Pancreas (tissue), 10 donors: ENCODE results near the gene REP15. TPM values are rescaled to one million over a fixed set of nuclear protein-coding genes. Genes with fewer than 3 reads are reported as not detected.

ENCODE experiments used
- ATAC-seq, 4 donors: fragments of 200-7000 bp; cut with Tn5 transposase; one replicate each; pipeline versions ENCODE4 v1.8.0 to v1.9.1; 2020; ENCODE audit warnings: mild to moderate bottlenecking in 4 of 4, moderate library complexity in 4 of 4
- DNase-seq, 6 donors: peaks; one replicate each; pipeline ENCODE4 v3.0.0-alpha.2; 2020
- FAIRE-seq: peaks from 2 replicates; lab custom pipeline; 2012; peaks lifted over from hg19 to GRCh38; lab: Jason Lieb, UNC
- H3K27ac ChIP-seq, 4 donors: fragments of 200-600 bp; sonication (generic); 1 replicate in 3 of 4; 2 replicates in 1 of 4; pipeline versions ENCODE4 v1.5.0 to v1.8.0; 2020
- H3K27me3 ChIP-seq, 4 donors: fragments of 200-600 bp; one replicate each; pipeline ENCODE4 v1.8.0; 2021
- H3K36me3 ChIP-seq, 3 donors: fragments of 200-600 bp; sonication (generic) in 1 of 3; one replicate each; pipeline versions ENCODE4 v1.5.0 to v1.8.0; 2020 to 2021
- H3K4me1 ChIP-seq, 3 donors: fragments of 200-600 bp; one replicate each; pipeline ENCODE4 v1.8.0; 2021
- H3K4me3 ChIP-seq, 4 donors: fragments of 200-600 bp; sonication (generic) in 2 of 4; one replicate each; pipeline versions ENCODE4 v1.5.0 to v1.8.0; 2020 to 2021
- H3K9me3 ChIP-seq, 4 donors: fragments of 200-600 bp; one replicate each; pipeline ENCODE4 v1.8.0; 2021
- WGBS, 2 donors: extraction: QIAGEN DNeasy Blood & Tissue Kit; methylation state at CpG; one replicate each; pipeline ENCODE4 v1.1.7; 2013; 5-methylcytosine and 5-hydroxymethylcytosine counted together
- intact Hi-C, 3 donors: fragments of 100-400 bp; cut with DNase I; formaldehyde crosslinking; loops; one replicate each; pipeline versions ENCODE4 v1.11.1 to v1.14.2; 2022
- polyA plus RNA-seq, 2 donors: library from polyadenylated mRNA; stranded (reverse); fragments of 200-250 nt; gene quantifications; one replicate each; pipeline ENCODE4 v1.2.3, GENCODE V29; 2013
- total RNA-seq, 6 donors: library from RNA; stranded (reverse); fragmentation: NEBNext Ultra II Directional in 4 of 6; extraction: Animal tissue kit (Norgen Biotek cat#: 25700) in 4 of 6; gene quantifications; one replicate each; pipeline versions ENCODE4 v1.2.1 to v1.2.4, GENCODE V29; 2021 to 2023
- TF ChIP-seq, protein P1 (sequence below), 4 donors: fragments of 200-600 bp; sonication (generic) in 3 of 4; IDR thresholded peaks; one replicate each; pipeline versions ENCODE4 v1.5.0 to v1.8.0; 2021; ENCODE audit warnings: antibody characterized with exemption in 4 of 4
- donor health status: healthy with polysubstance abuse.
- donor health status: DM: no; HTN: no; CAD: no; lungs with moderate emphysema.
- donor health status: DM: no; HTN: no; CAD: no.
- donor health status: control.
- donor health status: control.
- donor health status: Bipolar disorder and iron deficiency.
- donor health status: DM: yes; HTN: yes; CAD: no.
- donor health status: DM: no; HTN: no; CAD: no.
- donor health status: DM: no; HTN: no; CAD: no.
- donor health status: DM: yes; HTN: yes; CAD: no.

REP15 gene
- total and polyA plus RNA-seq, 8 donors, result 0.39 to 1.5 (median 0.80) TPM; not detected in 1

DNA sequence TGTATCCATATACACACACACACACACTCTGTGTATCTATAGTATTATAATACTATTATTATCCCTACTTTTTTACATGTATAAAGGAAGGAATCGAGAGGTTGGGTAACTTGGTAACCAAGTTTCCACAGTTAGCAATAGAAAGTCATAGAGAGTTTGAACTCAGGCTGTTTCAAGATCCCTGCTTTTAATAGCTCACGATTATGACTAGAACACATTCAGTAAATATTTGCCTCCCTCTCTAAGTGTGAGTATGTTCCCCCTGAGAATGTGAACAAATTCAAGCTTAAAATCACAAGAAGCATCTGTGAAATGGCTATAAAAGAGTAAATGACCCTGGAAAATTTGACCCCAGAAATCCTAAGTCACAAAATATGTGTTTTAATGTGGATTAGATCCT, 11.0 kb upstream of the REP15 start:
- ATAC-seq (no peak), DNase-seq (no peak), FAIRE-seq (no peak)
- Histone ChIP-seq H3K9me3 (no peaks in the 10 kb centered on the region), H3K36me3 (peaks cover 0 to 35% (median 4%) of the 10 kb centered on the region in 3 donors), H3K4me1 (no peaks in the 10 kb centered on the region), H3K4me3 (no peak overlapping the region), H3K27me3 (no peaks in the 10 kb centered on the region), H3K27ac (no peak overlapping the region)
- intact Hi-C loops, result no loop called here
- TF ChIP-seq, protein P1, sequence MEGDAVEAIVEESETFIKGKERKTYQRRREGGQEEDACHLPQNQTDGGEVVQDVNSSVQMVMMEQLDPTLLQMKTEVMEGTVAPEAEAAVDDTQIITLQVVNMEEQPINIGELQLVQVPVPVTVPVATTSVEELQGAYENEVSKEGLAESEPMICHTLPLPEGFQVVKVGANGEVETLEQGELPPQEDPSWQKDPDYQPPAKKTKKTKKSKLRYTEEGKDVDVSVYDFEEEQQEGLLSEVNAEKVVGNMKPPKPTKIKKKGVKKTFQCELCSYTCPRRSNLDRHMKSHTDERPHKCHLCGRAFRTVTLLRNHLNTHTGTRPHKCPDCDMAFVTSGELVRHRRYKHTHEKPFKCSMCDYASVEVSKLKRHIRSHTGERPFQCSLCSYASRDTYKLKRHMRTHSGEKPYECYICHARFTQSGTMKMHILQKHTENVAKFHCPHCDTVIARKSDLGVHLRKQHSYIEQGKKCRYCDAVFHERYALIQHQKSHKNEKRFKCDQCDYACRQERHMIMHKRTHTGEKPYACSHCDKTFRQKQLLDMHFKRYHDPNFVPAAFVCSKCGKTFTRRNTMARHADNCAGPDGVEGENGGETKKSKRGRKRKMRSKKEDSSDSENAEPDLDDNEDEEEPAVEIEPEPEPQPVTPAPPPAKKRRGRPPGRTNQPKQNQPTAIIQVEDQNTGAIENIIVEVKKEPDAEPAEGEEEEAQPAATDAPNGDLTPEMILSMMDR (IDR thresholded peaks at IDR 0.05), result no peak
- 68 to 72% methylated on average over 2 of the region's 2 CpGs for WGBS, 2 donors

DNA sequence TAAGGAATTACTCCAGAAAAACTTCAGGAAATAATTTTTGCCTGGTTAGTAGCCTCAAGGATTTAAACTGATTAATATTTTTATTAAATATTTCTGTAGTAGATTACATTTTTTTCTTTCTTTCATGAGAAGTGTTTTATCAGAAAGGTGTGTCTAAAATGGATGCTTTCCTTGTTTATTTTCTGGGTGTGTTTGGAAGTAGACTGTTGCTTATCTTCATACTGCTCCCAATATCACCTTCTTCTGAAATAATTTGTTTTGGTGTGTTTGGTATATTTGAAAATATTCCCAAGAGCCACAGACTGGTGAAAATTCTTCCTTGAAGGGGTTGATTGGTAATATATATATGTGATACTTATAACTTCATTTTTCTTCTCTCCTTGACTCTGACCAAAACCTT, 10.1 kb upstream of the REP15 start:
- no peak for FAIRE-seq

DNA sequence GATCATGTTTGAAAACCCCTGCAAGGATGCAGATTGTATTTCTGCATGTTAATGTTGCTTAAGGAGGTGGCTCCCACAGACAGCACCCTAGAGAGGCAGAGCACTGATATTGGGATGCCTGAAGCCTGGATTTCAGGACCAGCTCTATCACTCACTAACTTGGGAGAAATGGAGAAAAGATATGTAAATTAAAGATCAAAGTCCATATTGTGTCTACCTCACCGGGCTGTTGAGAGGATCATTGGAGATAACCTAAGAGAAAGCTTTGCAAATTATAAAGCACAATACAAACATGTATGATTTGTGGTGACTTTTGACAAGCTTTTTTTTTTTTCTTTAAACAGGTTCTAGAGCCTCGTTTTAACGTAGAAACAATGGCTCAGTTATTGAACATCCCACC, 7.6 kb upstream of the REP15 start:
- TF ChIP-seq, protein P1 (IDR thresholded peaks at IDR 0.05), result no peak
- Histone ChIP-seq H3K4me1 (no peaks in the 10 kb centered on the region), H3K27ac (no peak overlapping the region), H3K27me3 (no peaks in the 10 kb centered on the region), H3K9me3 (no peaks in the 10 kb centered on the region), H3K36me3 (peaks cover 0 to 49% (median 11%) of the 10 kb centered on the region in 3 donors), H3K4me3 (no peak overlapping the region)
- no peak for DNase-seq
- no peak for ATAC-seq
- 64 to 68% methylated on average over 3 of the region's 3 CpGs for WGBS, 2 donors
- intact Hi-C loops, result no loop called here
- no peak for FAIRE-seq

More for the DNA sequence above, 10.1 kb upstream of the REP15 start:
- intact Hi-C loops, result no loop called here
- no peaks in the 10 kb centered on the region for H3K27me3 ChIP-seq
- H3K4me3 ChIP-seq, result no peak overlapping the region
- DNase-seq (no peak), ATAC-seq (no peak)
- H3K4me1 ChIP-seq, result no peaks in the 10 kb centered on the region
- no peaks in the 10 kb centered on the region for H3K9me3 ChIP-seq
- peaks cover 0 to 36% (median 4%) of the 10 kb centered on the region in 3 donors for H3K36me3 ChIP-seq
- TF ChIP-seq, protein P1 (IDR thresholded peaks at IDR 0.05), result no peak
- H3K27ac ChIP-seq, result no peak overlapping the region

DNA sequence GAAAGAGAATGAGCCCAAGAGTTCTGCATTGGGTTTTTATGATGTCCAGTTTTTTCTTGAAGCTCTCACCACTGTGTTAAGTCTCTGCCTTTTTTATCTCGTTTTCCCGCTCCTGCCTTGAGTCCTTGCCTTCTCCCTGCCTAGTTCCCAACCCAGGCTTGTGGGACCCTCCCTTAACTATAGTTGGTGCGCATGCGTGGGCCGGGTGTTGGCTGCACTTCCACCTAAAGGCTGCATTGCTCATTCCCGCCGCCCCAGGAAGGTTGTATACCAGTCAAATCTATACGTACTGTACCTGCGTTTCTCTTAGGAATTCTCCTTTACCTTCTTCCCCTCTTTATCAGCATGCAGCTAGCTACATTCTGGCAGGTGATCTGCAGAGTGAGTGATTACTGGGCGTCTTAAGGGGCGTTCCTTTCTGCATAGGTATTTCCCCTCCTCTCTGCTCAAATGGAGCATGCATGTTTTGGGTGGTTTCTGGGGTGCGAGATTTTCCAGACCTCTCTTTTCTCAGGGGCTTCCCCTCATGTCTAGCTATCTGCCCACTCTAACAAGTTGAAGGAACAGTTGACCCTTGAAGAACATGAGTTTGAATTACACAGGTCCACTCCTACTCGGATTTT, 6.6 kb upstream of the REP15 start:
- no peaks in the 10 kb centered on the region for H3K27me3 ChIP-seq
- H3K9me3 ChIP-seq, result no peaks in the 10 kb centered on the region
- no peak overlapping the region for H3K27ac ChIP-seq
- H3K36me3 ChIP-seq, result peaks cover 0 to 51% (median 11%) of the 10 kb centered on the region in 3 donors
- no peaks in the 10 kb centered on the region for H3K4me1 ChIP-seq
- TF ChIP-seq, protein P1 (IDR thresholded peaks at IDR 0.05), result no peak
- H3K4me3 ChIP-seq, result no peak overlapping the region
- WGBS, 2 donors, result 91 to 94% methylated on average over 13 of the region's 13 CpGs
- no peak for FAIRE-seq
- no peak for ATAC-seq
- intact Hi-C loops, result no loop called here
- DNase-seq, result no peak

DNA sequence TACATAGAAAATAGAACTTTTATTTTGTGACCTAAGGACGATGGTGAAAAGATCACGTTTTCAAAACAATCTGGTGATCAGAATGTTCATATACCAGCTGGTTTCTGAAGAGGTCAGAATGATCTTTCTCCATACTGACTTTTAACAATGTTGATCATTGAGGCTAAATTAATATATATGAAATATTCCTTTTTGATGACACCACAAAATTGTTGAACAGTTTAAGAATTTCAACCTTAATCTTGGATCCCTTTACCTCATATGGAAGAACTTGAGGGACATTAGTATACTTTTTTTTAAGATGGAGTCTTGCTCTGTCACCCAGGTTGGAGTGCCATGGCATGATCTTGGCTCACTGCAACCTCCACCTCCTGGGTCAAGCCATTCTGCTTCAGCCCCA, 2.8 kb upstream of the REP15 start:
- Histone ChIP-seq H3K9me3 (no peaks in the 10 kb centered on the region), H3K27me3 (no peaks in the 10 kb centered on the region), H3K4me1 (peaks cover 0 to 6% (median 0%) of the 10 kb centered on the region in 3 donors), H3K4me3 (no peak overlapping the region), H3K27ac (no peak overlapping the region), H3K36me3 (peaks cover 0 to 40% (median 7%) of the 10 kb centered on the region in 3 donors)
- no peak for FAIRE-seq
- no peak for ATAC-seq
- 80 to 82% methylated on average over 2 of the region's 2 CpGs for WGBS, 2 donors
- no peak for DNase-seq
- intact Hi-C loops, result no loop called here
- TF ChIP-seq, protein P1 (IDR thresholded peaks at IDR 0.05), result no peak
